Body of pancreas (tissue), 4 donors: Measurements from ENCODE around the gene BCL11B.

Experiments used
- CTCF ChIP-seq, 7 experiments: fragments of 450-650 bp in 4 of 7; fragments of 200-600 bp in 3 of 7; sonication (generic) in 3 of 7; IDR thresholded peaks; one replicate each; pipeline ENCODE4 v1.5.1; 2016 to 2019; ENCODE audit warnings: antibody characterized with exemption in 7 of 7
- POLR2A ChIP-seq, 3 donors: fragments of 450-650 bp; IDR thresholded peaks; one replicate each; pipeline ENCODE4 v1.6.1; 2016; ENCODE audit warnings: antibody characterized with exemption in 3 of 3, mild to moderate bottlenecking in 2 of 3

- TF ChIP-seq CTCF (IDR thresholded peaks at IDR 0.05), result no peak
- TF ChIP-seq POLR2A (IDR thresholded peaks at IDR 0.05), result no peak
These were observed 41.2 kb upstream of the BCL11B start for GRCh38 chr14:99313234-99313633.
